GM10847 (cell line): ENCODE results near the gene MS4A1.

ENCODE experiments used
- POLR2A ChIP-seq: IDR thresholded peaks from 2 replicates; pipeline ENCODE4 v1.6.1; 2011; ENCODE audit not compliant: insufficient read length; ENCODE audit errors: extremely low read depth

MS4A1 gene

GRCh38 chr11:60492488-60493009 lies 36.9 kb downstream of the MS4A1 start, which contains the start of gene MS4A12:
TSS of gene MS4A12 (plus strand) at chr11:60492778. CDS start at chr11:60497319, 4,541 bp downstream.
- no peak for TF ChIP-seq POLR2A

- no peak for TF ChIP-seq POLR2A
Observed at GRCh38 chr11:60493454-60493853, 37.8 kb downstream of the MS4A1 start.

GRCh38 chr11:60498399-60498798 lies 42.8 kb downstream of the MS4A1 start:
- no peak for TF ChIP-seq POLR2A

- no peak for TF ChIP-seq POLR2A
Observed at GRCh38 chr11:60498853-60499252, 43.2 kb downstream of the MS4A1 start.

GRCh38 chr11:60500276-60500910 lies 44.7 kb downstream of the MS4A1 start:
- TF ChIP-seq POLR2A: no peak

GRCh38 chr11:60502221-60502775 lies 46.7 kb downstream of the MS4A1 start:
- TF ChIP-seq POLR2A: no peak

- TF ChIP-seq POLR2A: no peak
Observed at GRCh38 chr11:60504219-60504905, 48.7 kb downstream of the MS4A1 start.

- TF ChIP-seq POLR2A: no peak
Observed at GRCh38 chr11:60511393-60511792, 55.7 kb downstream of the MS4A1 start.

- no peak for TF ChIP-seq POLR2A
Observed at GRCh38 chr11:60512651-60513225, 57.1 kb downstream of the MS4A1 start.

GRCh38 chr11:60513496-60514460 lies 58.1 kb downstream of the MS4A1 start:
- TF ChIP-seq POLR2A: no peak

GRCh38 chr11:60515144-60515855 lies 59.7 kb downstream of the MS4A1 start, which contains the start of gene MS4A13:
TSS of gene MS4A13 (plus strand) at chr11:60515392. CDS start at chr11:60518084, 2,692 bp downstream.
- no peak for TF ChIP-seq POLR2A
